ENCODE data around the gene MORN2.

Gene MORN2

GRCh38 chr2:38900726-38901125 lies 24.9 kb downstream of the MORN2 start:
- Histone ChIP-seq H3K9ac (ENCODE audit: low read depth, low read length, poor library complexity) (no peak overlapping the region), H2BK15ac (ENCODE audit: low read length) (no peak overlapping the region), H3K9me3 (replicated peaks in 1 of 2; ENCODE audit: control insufficient read depth in 2 of 2, insufficient read depth in 1 of 2, low read depth in 1 of 2, low read length in 2 of 2) (no peaks in the 10 kb centered on the region), H3K36me3 (replicated peaks in 1 of 2; ENCODE audit: control insufficient read depth in 2 of 2, insufficient read depth in 2 of 2, low read length in 2 of 2) (no peaks in the 10 kb centered on the region), H3K18ac (ENCODE audit: low read length) (no peak overlapping the region), H3K27me3 (ENCODE audit: control insufficient read depth in 3 of 3, insufficient read depth in 3 of 3, low read depth in 1 of 3, low read length in 3 of 3) (no peaks in the 10 kb centered on the region), H3K27ac (replicated peaks; ENCODE audit: low read length) (no peak overlapping the region), H3K4me1 (ENCODE audit: control insufficient read depth in 2 of 2, insufficient read depth in 1 of 2, low read depth in 1 of 2, low read length in 2 of 2) (no peaks in the 10 kb centered on the region), H2AFZ (ENCODE audit: low read length) (peak overlapping the region; percentile 53), H2BK5ac (ENCODE audit: low read length) (no peak overlapping the region), H3K79me1 (ENCODE audit: low read depth, low read length) (no peaks in the 10 kb centered on the region), H3K4me2 (ENCODE audit: insufficient read depth, low read length, poor library complexity, severe bottlenecking) (no peak overlapping the region), H2BK12ac (ENCODE audit: low read length) (no peak overlapping the region), H4K91ac (ENCODE audit: low read depth, low read length, poor library complexity) (no peak overlapping the region), H3K23ac (ENCODE audit: low read depth, low read length, poor library complexity) (no peak overlapping the region), H2BK120ac (ENCODE audit: low read depth, low read length) (no peak overlapping the region), H3K14ac (ENCODE audit: low read length) (no peak overlapping the region), H3K4ac (ENCODE audit: low read length) (no peak overlapping the region), H2AK5ac (ENCODE audit: low read depth, low read length) (no peak overlapping the region), H3K4me3 (ENCODE audit: low read length in 2 of 2) (no peak overlapping the region), H4K8ac (ENCODE audit: low read depth, low read length) (no peak overlapping the region)
- no peak for DNase-seq (ENCODE audit: low spot score)
- WGBS, 2 donors (ENCODE audit: extremely low coverage in 2 of 2, insufficient read length in 2 of 2, insufficient replicate concordance in 1 of 2) = no CpG with 5 or more reads among the region's 1 CpG

GRCh38 chr2:38905251-38905650 lies 29.5 kb downstream of the MORN2 start:
- Histone ChIP-seq H2AK5ac (ENCODE audit: low read depth, low read length) (no peak overlapping the region), H3K18ac (ENCODE audit: low read length) (no peak overlapping the region), H2BK120ac (ENCODE audit: low read depth, low read length) (no peak overlapping the region), H2BK15ac (ENCODE audit: low read length) (no peak overlapping the region), H3K27ac (replicated peaks; ENCODE audit: low read length) (no peak overlapping the region), H3K9ac (ENCODE audit: low read depth, low read length, poor library complexity) (no peak overlapping the region), H3K79me1 (ENCODE audit: low read depth, low read length) (no peaks in the 10 kb centered on the region), H3K9me3 (replicated peaks in 1 of 2; ENCODE audit: control insufficient read depth in 2 of 2, insufficient read depth in 1 of 2, low read depth in 1 of 2, low read length in 2 of 2) (no peaks in the 10 kb centered on the region), H3K4ac (ENCODE audit: low read length) (no peak overlapping the region), H3K14ac (ENCODE audit: low read length) (no peak overlapping the region), H3K23ac (ENCODE audit: low read depth, low read length, poor library complexity) (no peak overlapping the region), H3K4me2 (ENCODE audit: insufficient read depth, low read length, poor library complexity, severe bottlenecking) (no peak overlapping the region), H3K27me3 (ENCODE audit: control insufficient read depth in 3 of 3, insufficient read depth in 3 of 3, low read depth in 1 of 3, low read length in 3 of 3) (no peaks in the 10 kb centered on the region), H4K91ac (ENCODE audit: low read depth, low read length, poor library complexity) (no peak overlapping the region), H2AFZ (ENCODE audit: low read length) (peak overlapping the region; percentile 7), H3K36me3 (replicated peaks in 1 of 2; ENCODE audit: control insufficient read depth in 2 of 2, insufficient read depth in 2 of 2, low read length in 2 of 2) (no peaks in the 10 kb centered on the region), H2BK5ac (ENCODE audit: low read length) (no peak overlapping the region), H3K4me1 (ENCODE audit: control insufficient read depth in 2 of 2, insufficient read depth in 1 of 2, low read depth in 1 of 2, low read length in 2 of 2) (no peaks in the 10 kb centered on the region), H4K8ac (ENCODE audit: low read depth, low read length) (no peak overlapping the region), H3K4me3 (ENCODE audit: low read length in 2 of 2) (no peak overlapping the region), H2BK12ac (ENCODE audit: low read length) (no peak overlapping the region)
- no peak for DNase-seq (ENCODE audit: low spot score)
- no CpG with 5 or more reads among the region's 2 CpGs for WGBS, 2 donors (ENCODE audit: extremely low coverage in 2 of 2, insufficient read length in 2 of 2, insufficient replicate concordance in 1 of 2)

DNA sequence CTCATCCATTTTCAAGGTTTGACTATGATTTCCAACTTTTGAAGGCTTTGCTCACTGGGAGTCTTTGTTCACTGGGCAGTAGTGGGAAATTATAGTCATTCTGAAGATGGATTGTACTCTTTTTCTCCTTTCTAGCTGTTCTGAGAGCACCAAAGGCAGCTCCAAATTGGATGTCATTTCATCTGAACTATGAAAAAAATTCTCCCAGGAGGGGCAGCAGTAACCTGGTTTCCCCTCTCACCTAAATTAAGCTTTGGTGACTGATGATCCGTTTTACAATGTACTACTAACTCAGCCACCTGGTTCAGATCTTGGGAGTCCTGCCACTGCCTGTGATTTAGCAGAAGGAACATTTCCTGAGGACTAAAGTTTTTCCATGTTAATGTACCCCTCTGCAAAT lies 31.5 kb downstream of the MORN2 start:
- Histone ChIP-seq H3K27me3 (ENCODE audit: control insufficient read depth in 3 of 3, insufficient read depth in 3 of 3, low read depth in 1 of 3, low read length in 3 of 3) (no peaks in the 10 kb centered on the region), H2BK5ac (ENCODE audit: low read length) (no peak overlapping the region), H4K8ac (ENCODE audit: low read depth, low read length) (no peak overlapping the region), H3K36me3 (replicated peaks in 1 of 2; ENCODE audit: control insufficient read depth in 2 of 2, insufficient read depth in 2 of 2, low read length in 2 of 2) (no peaks in the 10 kb centered on the region), H2BK120ac (ENCODE audit: low read depth, low read length) (no peak overlapping the region), H2AK5ac (ENCODE audit: low read depth, low read length) (no peak overlapping the region), H3K27ac (replicated peaks; ENCODE audit: low read length) (no peak overlapping the region), H3K4me3 (ENCODE audit: low read length in 2 of 2) (no peak overlapping the region), H3K14ac (ENCODE audit: low read length) (no peak overlapping the region), H2BK12ac (ENCODE audit: low read length) (no peak overlapping the region), H2AFZ (ENCODE audit: low read length) (no peak overlapping the region), H3K9ac (ENCODE audit: low read depth, low read length, poor library complexity) (no peak overlapping the region), H3K4ac (ENCODE audit: low read length) (no peak overlapping the region), H3K4me1 (ENCODE audit: control insufficient read depth in 2 of 2, insufficient read depth in 1 of 2, low read depth in 1 of 2, low read length in 2 of 2) (no peaks in the 10 kb centered on the region), H3K23ac (ENCODE audit: low read depth, low read length, poor library complexity) (no peak overlapping the region), H3K4me2 (ENCODE audit: insufficient read depth, low read length, poor library complexity, severe bottlenecking) (no peak overlapping the region), H3K79me1 (ENCODE audit: low read depth, low read length) (no peaks in the 10 kb centered on the region), H3K9me3 (replicated peaks in 1 of 2; ENCODE audit: control insufficient read depth in 2 of 2, insufficient read depth in 1 of 2, low read depth in 1 of 2, low read length in 2 of 2) (no peaks in the 10 kb centered on the region), H3K18ac (ENCODE audit: low read length) (no peak overlapping the region), H4K91ac (ENCODE audit: low read depth, low read length, poor library complexity) (no peak overlapping the region), H2BK15ac (ENCODE audit: low read length) (no peak overlapping the region)
- DNase-seq (ENCODE audit: low spot score) = no peak
- WGBS, 2 donors (ENCODE audit: extremely low coverage in 2 of 2, insufficient read length in 2 of 2, insufficient replicate concordance in 1 of 2) = no CpG with 5 or more reads among the region's 1 CpG

DNA sequence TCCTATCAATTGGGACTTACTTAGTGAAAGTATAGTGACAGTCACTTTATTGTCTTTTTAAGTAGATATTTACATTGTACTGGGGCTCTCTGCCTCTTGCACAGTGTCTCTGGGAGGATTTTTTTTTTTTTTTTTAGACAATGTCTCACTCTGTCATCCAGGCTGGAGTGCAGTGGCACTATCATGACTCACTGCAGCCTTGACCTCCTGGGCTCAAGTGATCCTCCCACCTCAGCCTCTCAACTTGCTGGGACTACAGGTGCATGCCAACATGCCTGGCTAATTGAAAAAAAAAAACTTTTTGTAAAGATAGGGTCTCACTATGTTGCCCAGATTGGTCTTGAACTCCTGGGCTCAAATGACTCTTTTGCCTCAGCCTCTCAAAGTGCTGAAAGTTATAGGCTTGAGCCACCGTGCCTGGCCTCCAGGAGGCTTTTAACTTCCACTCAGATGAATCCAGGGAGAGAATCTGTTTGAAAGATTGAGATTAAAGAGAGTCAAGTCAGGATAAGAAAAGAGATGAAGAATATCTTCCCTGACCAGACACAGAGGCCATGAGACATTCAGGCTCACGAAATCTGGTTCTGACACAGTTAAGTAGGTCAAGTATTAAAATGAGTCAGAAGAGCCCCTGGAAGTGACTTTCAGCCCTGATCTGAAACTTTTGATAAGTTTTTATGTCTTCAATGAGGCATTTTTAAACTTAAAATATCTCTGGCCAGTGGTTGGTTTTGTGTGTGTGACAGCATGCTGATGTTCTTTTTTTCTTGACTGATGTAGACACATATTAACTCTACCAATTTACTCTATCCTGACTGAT lies 32.2 kb downstream of the MORN2 start:
- Histone ChIP-seq H2BK5ac (ENCODE audit: low read length) (no peak overlapping the region), H4K8ac (ENCODE audit: low read depth, low read length) (no peak overlapping the region), H3K4me3 (ENCODE audit: low read length in 2 of 2) (no peak overlapping the region), H2BK12ac (ENCODE audit: low read length) (no peak overlapping the region), H4K91ac (ENCODE audit: low read depth, low read length, poor library complexity) (no peak overlapping the region), H3K4me1 (ENCODE audit: control insufficient read depth in 2 of 2, insufficient read depth in 1 of 2, low read depth in 1 of 2, low read length in 2 of 2) (no peaks in the 10 kb centered on the region), H3K4me2 (ENCODE audit: insufficient read depth, low read length, poor library complexity, severe bottlenecking) (no peak overlapping the region), H2BK15ac (ENCODE audit: low read length) (no peak overlapping the region), H2AK5ac (ENCODE audit: low read depth, low read length) (no peak overlapping the region), H3K36me3 (replicated peaks in 1 of 2; ENCODE audit: control insufficient read depth in 2 of 2, insufficient read depth in 2 of 2, low read length in 2 of 2) (no peaks in the 10 kb centered on the region), H2BK120ac (ENCODE audit: low read depth, low read length) (no peak overlapping the region), H3K18ac (ENCODE audit: low read length) (no peak overlapping the region), H3K27ac (replicated peaks; ENCODE audit: low read length) (no peak overlapping the region), H3K9ac (ENCODE audit: low read depth, low read length, poor library complexity) (no peak overlapping the region), H3K14ac (ENCODE audit: low read length) (no peak overlapping the region), H3K79me1 (ENCODE audit: low read depth, low read length) (no peaks in the 10 kb centered on the region), H2AFZ (ENCODE audit: low read length) (no peak overlapping the region), H3K4ac (ENCODE audit: low read length) (no peak overlapping the region), H3K9me3 (replicated peaks in 1 of 2; ENCODE audit: control insufficient read depth in 2 of 2, insufficient read depth in 1 of 2, low read depth in 1 of 2, low read length in 2 of 2) (no peaks in the 10 kb centered on the region), H3K23ac (ENCODE audit: low read depth, low read length, poor library complexity) (no peak overlapping the region), H3K27me3 (ENCODE audit: control insufficient read depth in 3 of 3, insufficient read depth in 3 of 3, low read depth in 1 of 3, low read length in 3 of 3) (no peaks in the 10 kb centered on the region)
- no peak for DNase-seq (ENCODE audit: low spot score)
- no CpG with 5 or more reads among the region's 2 CpGs for WGBS, 2 donors (ENCODE audit: extremely low coverage in 2 of 2, insufficient read length in 2 of 2, insufficient replicate concordance in 1 of 2)
